ENCODE results near the gene ARHGEF11.
A peak's percentile ranks its signal among the peaks of the same experiment; 100 is the strongest.
"Not testable (repeated sequence)": the region's sequence is repeated elsewhere in the genome, so short reads cannot be mapped to it uniquely, and the experiment has no call there.

Gene ARHGEF11

DNA sequence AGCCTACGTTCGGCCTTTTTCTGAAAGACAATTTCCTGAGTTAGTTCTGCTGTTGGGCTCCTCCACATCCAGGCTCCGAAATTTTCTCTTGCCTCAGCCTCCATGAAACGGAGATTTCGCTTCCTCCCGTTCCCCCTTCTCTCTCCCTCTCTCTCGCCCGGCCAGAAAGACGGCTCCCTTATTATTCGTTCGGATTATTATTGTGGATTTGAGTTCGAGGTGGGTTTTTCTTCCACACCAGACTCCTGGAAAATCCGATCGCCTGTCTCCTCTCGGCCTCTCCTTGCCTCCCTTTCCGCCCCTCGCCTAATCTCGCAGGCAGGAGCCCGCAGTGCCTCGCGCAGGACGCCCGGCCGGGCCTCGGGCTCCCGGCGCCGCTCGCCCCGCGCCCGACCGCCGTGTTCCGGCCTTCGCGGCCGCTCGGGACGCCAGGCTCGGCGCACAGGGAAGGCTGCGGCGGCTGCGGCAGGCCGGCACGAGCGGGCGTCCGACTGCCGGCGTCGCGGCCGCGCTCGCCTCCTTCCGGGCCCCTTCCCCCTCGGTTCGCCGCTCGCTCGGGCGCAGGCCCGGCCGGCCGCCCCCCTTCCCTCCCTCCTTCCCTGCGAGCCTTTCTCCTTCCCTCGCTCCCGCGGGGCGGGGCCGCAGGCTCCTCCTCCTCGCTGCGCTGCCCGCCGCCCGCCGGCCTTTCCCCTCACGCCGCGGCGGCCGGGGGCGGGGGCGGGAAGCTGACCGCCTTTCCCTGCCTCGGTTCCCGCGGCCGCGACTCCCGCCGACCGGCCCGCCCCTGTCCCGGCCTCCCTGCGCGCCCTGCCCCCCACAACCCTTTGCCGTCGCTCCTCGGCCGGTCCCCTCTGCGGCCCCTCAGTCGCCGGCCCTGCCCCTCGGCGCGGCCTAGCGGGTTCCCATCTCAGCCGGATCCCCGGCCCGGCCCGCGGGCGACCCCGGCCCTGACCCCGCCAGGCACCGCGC is at the start of gene ARHGEF11:
TSS of gene ARHGEF11 (minus strand) at position 493 of the 969 bp plus-strand sequence. CDS start 1,412 bp downstream, outside the sequence.
- peak; percentile 92 for DNase-seq (ENCODE audit: low spot score)

DNA sequence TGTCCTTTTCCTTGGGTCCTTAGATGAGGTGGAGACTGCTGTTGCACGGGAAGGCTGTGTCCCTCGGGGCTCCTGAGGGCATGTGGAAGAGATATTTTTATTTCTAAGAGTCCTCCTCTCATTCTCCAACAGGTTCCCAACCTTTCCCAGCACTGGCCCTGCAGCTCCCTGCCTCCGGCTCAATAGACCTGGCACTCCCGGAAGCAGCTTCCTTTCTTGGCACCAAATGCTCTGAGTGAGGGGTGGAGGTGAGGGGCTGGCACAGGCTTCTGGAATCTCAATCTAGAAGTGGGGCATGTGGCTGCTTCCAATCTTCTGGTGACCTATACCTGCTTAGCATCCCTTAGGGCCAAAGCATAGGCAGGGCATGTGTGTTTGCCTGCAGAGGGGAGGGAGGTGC is 49.5 kb upstream of the ARHGEF11 start:
- no peak for DNase-seq (ENCODE audit: low spot score)

GRCh38 chr1:157092831-157093230 is 47.3 kb upstream of the ARHGEF11 start:
- peak; percentile 43 for DNase-seq (ENCODE audit: low spot score)

DNA sequence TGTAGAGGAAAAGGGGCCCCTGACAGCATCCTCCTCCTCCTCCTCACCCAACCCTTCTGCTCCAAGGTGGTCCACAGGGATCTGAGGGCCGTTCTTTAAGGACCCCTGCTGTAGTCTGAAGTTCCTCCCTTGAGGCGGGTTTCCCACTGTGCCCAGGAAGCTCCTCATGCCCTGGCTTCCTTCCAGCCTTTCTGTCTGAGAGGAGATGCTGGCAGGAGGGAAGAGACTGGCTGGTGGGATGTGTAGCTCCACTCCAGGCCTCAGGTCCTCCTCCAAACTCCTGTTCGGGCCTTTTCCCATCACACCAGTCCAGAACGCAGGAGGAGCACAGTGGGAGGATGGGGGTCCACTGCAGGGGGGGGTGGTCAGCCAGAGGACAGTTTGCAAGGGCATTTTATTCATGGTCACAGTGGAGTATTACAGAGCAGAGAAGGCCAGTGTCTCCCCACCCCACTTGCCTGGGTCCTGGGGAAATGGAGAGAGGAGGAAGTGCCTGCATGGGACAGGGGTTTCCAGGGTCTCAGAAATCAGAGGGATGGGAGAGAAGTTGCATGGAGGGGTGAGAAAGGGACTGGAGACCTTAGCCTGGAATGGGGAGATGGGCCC is 46.2 kb upstream of the ARHGEF11 start:
- no peak for DNase-seq (ENCODE audit: low spot score)

GRCh38 chr1:157091186-157091585 is 45.6 kb upstream of the ARHGEF11 start:
- no peak for DNase-seq (ENCODE audit: low spot score)

DNA sequence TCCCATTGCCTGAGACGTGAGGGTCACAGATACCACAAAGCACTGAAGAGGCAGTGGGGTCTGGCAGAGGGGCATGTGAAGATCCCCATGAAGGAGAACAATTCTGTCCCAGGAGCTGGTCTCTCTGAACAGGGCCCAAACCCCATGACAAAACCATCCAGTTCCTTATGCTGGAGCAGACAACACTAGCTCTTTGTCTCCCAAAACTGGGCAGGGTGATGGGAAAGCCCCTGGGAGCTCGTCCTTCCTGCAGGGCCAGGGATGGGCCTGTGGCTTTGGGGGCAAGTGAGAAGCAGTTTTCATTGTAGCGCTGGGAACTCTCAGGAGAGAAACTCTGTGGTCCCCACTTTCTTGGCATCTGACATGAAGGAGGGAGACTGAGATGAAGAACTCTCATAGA is 45.2 kb upstream of the ARHGEF11 start:
- DNase-seq (ENCODE audit: low spot score): no peak

- peak; percentile 86 for DNase-seq (ENCODE audit: low spot score)
Observed at GRCh38 chr1:157090196-157090647, 44.7 kb upstream of the ARHGEF11 start.

- DNase-seq (ENCODE audit: low spot score): no peak
Observed at GRCh38 chr1:157089789-157090188, 44.2 kb upstream of the ARHGEF11 start.

DNA sequence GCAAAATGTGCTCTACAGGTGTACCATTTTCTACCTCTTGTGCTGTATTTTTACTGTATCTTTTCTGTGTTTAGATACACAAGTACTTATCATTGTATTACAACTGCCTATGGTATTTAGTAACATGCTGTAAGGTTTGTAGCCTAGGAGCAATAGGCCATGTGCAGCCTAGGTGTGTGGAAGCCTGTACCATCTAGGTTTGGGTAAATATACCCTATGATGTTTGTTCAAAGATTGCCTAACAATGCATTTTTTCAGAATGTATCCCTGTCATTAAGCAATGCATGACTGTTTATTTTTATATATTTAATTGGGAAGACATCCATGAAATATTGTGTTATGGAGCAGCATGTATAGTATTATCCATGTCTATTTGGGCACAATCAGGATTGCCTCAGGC is 43.1 kb upstream of the ARHGEF11 start:
- no peak for DNase-seq (ENCODE audit: low spot score)

DNA sequence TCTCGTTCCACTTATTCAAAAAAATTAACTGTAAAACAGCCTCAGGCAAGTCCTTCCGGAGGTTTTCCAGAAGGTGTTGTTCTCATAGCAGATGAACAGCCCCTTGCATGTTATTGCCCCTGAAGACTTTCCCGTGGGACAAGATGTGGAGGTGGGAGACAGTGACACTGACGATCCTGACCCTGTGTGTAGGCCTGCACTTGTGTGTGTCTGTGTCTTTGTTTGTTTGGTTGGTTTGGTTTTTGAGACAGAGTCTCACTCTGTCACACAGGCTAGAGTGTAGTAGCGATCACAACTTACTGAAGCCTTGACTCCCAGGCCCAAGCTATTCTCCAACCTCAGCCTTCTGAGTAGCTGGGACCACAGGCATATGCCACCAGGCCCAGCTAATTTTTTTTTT is 41.5 kb upstream of the ARHGEF11 start:
- no peak for DNase-seq (ENCODE audit: low spot score)

DNA sequence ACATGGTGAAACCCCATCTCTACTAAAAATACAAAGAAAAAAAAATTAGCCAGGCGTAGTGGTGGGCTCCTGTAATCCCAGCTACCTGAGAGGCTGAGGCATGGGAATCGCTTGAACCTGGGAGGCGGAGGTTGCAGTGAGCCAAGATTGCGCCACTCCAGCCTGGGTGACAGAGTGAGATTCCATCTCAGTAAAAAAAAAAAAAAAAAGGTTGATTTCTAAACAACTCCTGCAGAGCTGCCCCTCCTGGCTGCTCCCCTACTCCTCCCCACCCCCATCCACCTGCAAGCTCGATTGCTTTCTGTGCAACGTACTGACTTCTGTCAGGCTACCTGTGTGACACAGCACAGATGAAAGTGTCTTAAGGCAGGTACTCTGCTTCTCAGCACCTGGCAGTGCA is 40.8 kb upstream of the ARHGEF11 start:
- DNase-seq (ENCODE audit: low spot score): no peak

DNA sequence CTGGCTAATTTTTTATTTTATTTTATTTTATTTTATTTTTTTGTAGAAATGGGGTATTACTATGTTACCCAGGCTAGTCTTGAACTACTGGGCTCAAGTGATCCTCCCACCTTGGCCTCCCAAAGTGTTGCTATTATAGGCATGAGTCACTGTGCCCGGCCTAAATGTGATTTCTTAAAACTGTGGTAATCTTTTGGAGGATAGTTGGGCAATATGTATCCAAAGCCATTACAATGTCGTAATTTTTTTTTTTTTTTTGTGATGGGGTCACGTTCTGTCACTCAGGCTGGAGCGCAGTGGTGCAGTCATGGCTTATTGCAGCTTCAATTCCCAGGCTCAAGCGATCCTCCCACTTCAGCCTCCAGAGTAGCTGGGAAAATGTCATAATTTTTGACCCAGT is 39.9 kb upstream of the ARHGEF11 start:
- DNase-seq (ENCODE audit: low spot score): no peak

DNA sequence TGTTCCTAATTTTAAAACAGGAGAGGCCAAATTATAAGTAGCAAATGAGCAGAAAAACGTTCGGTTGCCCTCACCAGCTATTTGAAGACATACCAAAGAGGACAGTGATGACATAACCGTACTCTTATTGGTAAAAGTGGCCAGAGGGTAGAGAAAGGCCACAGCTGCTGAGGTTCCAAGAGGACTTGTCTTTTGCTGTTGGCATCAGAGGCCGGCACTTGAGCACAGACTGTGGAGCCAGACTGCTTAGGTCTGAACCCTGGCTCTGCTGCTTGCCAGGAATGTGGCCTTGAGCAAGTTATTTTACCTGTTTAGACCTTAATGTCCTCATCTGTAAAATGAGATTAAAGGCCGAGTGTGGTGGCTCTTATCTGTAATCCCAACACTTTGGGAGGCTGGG is 39.2 kb upstream of the ARHGEF11 start:
- DNase-seq (ENCODE audit: low spot score): no peak

GRCh38 chr1:157081707-157082106 is 36.2 kb upstream of the ARHGEF11 start:
- no peak for DNase-seq (ENCODE audit: low spot score)

DNA sequence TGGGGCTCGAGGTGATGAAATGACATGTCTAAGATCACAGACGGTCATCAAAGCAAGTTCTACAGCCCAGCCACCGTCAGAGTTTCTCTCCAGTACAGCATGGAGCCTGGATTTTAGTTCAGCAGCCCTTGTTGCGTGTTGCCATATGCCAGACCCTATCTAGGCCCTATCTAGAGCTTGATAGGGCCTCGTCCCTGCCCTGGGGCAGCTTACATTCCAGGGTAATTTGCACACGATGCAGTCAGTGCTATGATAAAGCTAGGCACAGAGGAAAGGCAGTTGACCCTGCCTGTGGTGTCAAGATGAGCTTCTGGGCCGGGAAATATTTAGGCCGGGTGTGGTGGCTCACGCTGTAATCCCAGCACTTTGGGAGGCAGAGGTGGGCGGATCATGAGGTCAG is 35.2 kb upstream of the ARHGEF11 start:
- no peak for DNase-seq (ENCODE audit: low spot score)

DNA sequence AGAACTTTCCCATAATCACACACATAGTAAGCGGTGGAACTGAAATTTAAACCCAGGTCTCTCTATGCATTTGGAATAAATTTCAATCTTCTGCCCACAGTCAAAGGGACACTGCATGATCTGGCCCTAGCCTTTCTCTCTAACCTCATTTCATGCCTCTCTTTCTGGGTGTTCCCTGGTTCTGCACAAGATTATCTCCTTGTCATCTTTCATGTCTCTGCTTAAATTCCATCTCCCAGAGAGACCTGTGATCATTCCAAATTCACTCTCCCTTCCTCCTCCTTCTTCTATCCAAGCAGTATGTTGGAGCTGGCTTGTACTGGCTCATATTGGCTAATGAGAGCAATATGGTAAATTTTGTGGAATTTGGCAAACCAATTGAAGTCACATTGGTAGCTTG is 31.9 kb upstream of the ARHGEF11 start:
- DNase-seq (ENCODE audit: low spot score): no peak

DNA sequence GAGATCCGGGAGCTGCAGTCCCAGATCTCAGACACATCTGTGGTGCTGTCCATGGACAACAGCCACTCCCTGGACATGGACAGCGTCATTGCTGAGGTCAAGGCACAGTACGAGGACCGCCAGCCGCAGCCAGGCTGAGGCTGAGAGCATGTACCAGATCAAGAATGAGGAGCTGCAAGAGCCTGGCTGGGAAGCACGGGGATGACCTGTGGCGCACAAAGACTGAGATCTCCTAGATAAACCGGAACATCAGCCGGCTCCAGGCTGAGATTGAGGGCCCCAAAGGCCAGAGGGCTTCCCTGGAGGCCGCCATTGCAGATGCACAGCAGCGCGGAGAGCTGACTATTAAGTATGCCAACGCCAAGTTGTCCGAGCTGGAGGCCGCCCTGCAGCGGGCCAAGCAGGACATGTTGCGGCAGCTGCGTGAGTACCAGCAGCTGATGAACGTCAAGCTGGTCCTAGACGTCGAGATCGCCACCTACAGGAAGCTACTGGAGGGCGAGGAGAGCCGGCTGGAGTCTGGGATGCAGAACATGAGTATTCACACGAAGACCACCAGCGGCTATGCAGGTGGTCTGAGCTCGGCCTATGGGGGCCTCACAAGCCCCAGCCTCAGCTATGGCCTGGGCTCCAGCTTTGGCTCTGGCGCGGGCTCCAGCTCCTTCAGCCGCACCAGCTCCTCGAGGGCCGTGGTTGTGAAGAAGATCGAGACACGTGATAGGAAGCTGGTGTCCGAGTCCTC is 28.6 kb upstream of the ARHGEF11 start:
- peak; percentile 83 for DNase-seq (ENCODE audit: low spot score)

DNA sequence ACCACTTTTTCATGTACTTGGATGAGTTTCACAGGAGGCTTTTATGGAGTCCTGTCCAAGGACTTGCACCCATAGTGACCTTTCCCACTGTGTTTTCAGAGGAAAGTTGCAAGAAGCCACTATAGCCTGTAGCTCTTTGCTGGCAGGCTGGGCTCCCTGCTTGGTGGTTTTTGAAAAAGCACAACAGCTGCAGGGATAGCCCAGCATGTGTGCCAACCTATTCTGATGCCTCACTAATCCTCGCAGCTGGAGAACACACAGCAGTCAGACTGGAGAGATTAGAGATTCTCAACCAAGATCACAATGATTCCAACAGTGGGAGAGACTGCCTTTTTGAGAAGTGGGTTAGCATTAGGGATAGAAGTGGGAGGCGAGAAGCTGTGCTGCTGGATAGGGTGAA is 24.1 kb upstream of the ARHGEF11 start:
- no peak for DNase-seq (ENCODE audit: low spot score)

DNA sequence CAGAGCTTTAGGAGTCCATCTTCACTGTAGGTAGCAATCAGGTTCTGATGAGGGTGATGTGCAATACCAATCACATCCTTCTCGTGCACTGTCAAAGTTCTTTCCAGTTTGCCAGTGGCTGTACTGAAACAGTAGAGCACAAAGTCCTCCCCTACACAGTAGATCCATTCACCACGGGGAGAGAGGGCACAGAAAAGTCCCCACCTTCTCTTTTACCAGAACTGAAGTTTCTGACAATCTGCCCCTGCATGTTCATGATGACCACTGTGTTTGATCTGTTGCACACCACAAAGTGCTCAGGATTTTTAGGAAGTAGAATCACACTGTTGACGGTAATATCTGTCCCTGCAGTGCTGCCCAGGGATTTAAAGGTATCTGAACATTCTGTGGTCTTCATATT is 13.7 kb upstream of the ARHGEF11 start:
- not testable (repeated sequence) for DNase-seq (ENCODE audit: low spot score)

DNA sequence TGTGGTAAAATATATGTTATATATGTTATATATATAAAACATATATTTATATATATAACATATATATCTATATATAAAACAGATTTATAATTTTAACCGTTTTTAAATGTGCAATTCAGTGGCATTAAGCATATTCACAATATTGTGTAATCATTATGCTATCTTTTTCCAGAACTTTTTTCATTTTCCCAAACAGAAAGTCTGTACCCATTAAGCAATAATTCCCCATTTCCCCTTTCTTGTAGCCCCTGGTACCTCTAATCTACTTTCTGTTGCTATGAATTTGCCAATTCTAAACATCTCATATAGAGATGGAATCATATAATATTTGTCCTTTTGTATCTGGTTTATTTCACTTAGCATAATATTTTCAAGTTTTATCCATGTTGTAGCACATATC is 10.7 kb upstream of the ARHGEF11 start:
- no peak for DNase-seq (ENCODE audit: low spot score)

DNA sequence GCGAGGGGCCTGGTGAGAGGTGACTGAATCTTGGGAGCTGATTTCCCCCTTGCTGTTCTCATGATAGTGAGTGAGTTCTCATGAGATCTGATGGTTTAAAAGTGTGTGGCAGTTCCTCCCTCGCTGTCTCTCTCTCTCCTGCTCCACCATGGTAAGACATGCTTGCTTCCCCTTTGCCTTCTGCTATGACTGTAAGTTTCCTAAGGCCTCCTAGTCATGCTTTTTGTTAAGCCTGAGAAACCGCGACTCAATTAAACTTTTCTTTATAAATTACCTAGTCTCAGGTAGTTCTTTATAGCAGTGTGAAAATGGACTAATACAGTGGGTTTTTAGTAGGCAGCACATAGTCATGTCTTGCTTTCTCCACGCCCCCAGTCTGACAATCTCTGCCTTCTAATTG is 10.2 kb upstream of the ARHGEF11 start:
- DNase-seq (ENCODE audit: low spot score): not testable (repeated sequence)

GRCh38 chr1:157050836-157051235 is 5.3 kb upstream of the ARHGEF11 start:
- no peak for DNase-seq (ENCODE audit: low spot score)

DNA sequence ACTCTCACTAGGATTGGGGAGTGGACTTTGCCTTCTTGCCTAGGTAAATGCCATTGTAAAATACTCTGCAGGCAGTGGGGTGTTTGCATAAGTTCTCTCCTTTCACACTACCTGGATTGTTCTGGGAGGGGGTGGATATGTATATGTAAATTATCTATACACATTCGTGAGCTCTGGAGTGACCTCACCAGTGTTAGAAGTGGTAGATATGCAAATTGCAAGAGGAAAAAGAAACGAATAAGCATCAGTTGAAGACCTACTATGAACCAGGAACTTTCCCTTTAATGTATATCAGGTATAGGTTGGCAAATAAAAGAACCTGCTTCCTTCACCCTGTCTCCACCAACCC is 1.5 kb upstream of the ARHGEF11 start:
- DNase-seq (ENCODE audit: low spot score): no peak
